GM19351 (cell line): Measurements from ENCODE around the gene RASA1.

Experiments
- ATAC-seq: cut with Tn5 transposase; IDR thresholded peaks from one replicate; pipeline ENCODE4 v1.9.1; 2021; ENCODE audit warnings: mild to moderate bottlenecking, moderate library complexity; ENCODE audit not compliant: unreplicated experiment

The RASA1 gene

DNA sequence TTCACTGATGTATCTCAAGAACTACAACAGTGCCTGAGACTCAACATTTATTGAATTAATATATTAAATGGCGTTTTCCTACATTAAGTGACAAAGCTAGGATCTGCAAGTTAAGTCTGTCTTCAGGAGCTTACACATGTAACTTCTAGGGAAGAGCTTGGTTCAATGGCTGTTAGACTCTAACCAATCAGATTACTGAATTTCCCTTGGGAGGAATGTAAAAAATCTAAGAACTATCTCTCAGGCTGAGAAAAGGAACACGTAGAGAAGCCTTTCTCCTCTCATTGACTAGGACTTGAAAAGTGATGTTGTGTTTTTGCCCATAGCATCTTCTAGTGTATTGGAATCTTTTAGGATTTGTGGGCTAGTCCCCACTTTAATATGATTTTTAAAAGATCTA is 91.4 kb downstream of the RASA1 start:
- no peak for ATAC-seq

DNA sequence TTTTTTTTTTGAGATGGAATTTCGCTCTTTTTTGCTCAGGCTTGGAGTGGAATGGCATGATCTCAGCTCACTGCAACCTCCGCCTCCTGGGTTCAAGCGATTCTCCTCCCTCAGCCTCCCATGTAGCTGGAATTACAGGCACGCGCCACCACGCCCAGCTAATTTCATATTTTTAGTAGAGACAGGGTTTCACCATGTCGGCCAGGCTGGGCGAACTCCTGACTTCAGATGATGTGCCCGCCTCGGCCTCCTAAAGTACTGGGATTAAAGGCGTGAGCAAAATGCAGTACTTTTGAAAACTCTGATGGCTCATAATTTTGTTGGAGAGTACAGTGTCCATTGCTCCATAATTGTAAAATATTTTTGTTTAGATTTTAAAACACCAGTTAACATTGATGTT is 92.4 kb downstream of the RASA1 start:
- ATAC-seq, result no peak

DNA sequence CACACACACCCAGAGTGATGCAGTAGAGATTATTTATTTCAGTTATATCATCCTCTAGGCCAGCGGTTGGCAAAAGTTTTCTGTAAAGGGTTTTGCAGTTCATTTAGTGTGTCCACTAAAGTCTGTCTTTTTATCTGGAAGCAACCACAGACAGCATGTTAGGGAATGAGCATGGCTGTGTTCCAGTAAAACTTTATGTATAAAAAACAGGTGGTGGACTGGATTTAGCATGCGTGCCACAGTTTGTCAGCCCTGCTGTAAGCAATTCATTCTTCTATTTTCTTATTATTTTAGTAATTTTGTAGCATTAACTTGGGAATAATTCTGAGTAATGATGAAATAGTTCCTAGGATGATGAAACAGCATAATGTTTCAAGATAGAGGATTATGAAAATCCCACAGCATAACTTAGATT is 93.4 kb downstream of the RASA1 start:
- ATAC-seq, result no peak

DNA sequence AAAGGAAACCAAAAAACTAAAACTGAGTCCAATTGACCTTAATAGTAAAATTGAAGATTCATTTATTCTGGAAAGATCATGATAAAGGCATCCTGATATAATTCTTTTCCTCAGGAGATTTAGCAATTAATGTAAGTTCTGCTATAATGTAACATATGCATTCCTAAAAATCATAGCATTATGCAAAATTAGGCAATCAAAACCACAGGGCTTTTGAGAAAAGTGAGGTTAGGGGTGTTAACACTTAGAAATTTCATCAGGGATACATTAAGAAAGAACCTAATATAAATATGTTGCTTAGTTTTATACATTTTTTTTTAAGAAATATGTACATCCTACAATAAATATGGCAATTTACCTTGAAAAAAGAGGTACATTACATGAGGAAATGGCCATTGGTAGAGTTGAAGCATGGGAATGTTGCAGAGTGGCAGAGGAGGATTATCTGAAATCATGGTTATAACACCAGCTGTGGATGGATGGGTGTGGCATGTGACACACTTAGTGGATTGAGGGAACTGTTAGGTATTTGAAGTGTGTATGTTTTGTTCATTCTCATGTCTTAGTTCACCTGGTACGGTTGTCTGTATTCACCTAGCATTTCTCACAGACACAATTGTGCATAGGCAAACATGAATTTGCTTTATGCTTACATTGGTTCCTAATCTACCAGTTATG is 94.0 kb downstream of the RASA1 start:
- no peak for ATAC-seq

DNA sequence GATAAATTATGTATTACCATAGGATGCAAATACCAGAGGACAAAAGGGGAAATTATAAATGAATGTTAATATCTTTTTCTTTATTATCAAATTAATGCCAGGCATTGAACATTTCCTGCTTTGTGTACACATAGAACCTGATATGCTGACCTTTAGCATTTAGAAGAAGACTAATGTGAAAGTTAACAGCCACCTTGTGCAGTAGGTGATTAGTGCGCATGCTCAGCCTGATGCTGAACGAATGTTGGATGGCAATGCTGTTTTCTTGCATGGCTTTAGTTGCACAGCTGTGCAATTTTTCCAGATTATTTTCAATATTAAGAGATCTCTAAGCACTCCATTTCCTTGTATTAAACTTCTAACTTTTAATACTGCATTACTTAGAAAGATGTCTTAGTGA is 99.6 kb downstream of the RASA1 start:
- no peak for ATAC-seq

DNA sequence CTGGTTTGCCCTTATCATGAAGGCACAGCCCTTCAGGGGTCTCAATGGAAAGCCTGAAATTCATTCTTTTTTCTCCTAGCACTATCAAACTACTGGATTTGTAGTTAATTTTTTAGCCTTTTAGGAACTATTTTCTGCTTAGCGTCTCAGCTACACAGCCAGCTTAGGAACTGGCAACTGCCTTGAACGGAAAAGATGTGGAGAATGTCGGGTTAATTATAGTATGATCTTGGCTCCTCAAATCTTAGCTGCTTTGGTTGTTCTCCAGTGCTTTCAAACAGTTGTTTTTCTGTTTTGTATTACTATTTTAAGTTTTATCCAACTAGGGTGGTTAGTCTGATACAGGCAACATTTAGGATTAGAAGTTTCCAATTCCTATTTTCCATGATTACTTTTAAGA is 100.9 kb downstream of the RASA1 start:
- no peak for ATAC-seq

DNA sequence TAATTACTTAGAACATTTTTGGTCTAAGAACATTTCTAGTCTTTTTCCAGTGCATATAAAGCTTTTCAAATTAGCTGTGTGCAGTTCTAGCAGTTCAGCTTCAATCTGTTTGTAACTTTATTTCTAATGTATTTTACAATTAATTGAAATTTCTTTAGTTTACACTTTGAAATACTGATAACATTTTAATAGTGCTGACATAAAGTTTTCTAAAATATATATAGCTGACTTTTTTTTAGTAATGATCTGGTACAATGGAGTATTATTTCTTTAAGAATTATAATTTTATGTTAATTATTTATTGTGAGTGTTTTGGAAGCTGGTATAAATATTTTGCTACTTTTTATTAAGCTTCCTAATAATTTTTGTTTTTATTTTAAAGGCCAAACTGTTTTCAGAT is 101.7 kb downstream of the RASA1 start:
- no peak for ATAC-seq

DNA sequence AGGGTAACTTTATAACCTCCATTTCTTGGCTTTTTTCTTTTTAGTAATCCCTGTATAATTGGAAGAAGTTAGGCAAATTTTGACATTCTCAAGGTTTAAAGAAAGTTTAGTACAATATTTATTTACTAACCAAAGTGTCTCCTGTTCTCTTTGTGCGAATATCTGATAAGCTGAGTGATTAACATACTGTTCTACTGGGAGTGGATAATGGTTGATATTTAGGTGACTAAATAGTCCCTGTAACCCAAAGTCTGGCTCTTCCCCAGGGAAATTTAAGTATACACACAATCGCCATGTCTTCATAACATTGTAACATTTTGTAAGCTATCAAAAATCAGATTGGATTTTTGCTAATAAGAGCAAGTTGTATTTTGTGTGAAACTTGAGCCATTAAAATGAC is 105.0 kb downstream of the RASA1 start:
- no peak for ATAC-seq

DNA sequence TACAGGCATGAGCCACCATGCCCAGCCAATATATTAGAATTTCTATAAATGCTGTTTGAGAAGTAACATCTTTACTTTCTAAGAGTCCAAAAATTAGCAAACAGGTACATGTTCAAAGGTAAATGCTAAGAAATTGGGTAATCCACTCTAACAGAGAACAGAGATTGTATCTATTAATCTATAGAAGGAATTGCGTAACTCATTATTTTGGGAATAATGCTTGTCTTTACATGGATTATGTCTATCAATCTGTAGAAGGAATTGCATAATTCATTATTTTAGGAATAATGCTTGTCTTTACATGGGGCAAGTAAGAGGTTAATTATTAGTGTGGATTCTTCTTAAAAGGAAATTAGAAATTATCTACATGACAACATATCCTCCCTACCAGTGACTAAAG is 114.5 kb downstream of the RASA1 start:
- ATAC-seq, result no peak

DNA sequence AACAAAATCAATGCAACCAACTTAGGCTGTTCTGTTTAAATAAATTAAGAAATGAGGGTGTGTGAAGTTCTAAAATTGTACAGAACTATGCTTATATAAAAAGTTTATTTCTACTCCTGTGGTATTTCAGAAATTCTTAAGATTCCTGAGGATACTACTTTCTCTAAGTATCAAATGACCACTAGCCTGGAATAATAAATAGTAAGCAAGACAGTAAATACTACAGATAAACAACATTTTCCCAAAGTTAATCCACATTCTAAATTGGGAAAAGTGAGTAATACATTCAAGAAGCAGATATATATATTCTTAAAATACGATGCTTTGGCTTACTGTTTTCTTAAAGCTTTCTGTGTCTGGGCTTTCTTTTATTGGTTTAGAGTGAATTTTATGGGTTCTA is 115.5 kb downstream of the RASA1 start:
- no peak for ATAC-seq

DNA sequence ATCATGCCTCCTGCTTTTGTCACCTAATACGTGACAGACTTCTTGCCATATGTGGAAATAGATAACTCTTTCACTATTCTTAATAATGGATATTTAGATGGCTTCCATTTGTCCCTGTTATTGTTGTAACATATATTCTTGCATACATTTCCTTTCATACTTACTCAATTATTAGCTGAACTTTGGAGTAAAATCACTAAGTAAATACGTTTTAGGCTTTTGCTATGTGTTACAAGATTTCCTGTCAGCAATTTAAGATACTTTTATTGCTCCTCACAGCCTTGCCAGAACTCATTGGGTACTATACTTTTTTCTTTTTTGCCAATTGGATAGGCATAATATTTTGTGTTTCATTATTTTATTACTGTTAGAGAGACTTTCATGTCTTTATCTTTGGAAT is 118.1 kb downstream of the RASA1 start:
- ATAC-seq, result no peak

DNA sequence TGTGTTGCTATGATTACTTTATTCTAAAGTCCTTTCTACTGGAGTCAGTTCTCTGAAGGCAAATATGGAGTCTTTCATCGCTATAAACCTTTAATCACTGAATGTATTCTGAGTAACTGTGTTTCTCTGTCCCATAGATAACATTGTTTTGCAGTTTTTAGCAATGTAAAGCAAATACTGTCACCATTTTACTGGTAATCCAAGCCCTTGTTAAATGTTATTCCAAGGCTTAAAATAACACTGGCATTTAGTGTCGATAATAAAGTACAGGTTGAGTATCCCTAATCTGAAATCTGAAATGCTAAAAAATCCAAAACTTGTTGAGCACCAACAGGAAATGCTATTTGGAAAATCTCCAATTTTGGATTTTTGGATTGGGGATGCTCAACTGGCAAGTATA is 120.4 kb downstream of the RASA1 start:
- no peak for ATAC-seq

DNA sequence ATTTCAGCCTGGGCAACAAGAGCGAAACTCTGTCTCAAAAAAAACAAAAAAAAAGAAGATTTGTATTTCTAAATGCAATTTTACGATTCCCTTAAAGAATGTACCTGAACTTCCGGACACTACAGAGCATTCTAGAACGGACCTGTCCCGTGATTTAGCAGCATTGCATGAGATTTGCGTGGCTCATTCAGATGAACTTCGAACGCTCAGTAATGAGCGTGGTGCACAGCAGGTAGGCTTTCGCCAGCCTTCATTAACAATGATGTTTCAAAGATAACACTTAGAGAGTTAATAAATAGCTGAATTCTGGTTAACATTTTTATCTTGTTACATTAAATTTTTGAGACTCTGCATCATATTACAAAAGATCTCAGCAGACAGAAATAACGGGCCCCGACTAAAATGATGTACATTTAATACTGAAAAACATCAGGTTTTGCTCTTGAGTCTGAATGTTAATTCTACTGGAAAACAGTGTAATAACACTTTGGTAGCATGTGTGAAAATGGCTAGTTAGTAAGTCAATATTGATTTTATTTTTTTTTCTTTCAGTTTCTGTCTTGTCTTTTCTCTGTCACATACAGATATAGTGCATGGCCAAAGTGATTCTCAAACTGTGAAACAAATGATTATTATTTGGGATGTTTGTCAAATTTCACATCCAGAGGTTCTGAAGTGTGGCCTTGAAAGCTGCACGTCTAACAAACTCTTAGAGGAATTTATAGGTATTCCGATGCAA is 121.8 kb downstream of the RASA1 start:
- ATAC-seq, result no peak

DNA sequence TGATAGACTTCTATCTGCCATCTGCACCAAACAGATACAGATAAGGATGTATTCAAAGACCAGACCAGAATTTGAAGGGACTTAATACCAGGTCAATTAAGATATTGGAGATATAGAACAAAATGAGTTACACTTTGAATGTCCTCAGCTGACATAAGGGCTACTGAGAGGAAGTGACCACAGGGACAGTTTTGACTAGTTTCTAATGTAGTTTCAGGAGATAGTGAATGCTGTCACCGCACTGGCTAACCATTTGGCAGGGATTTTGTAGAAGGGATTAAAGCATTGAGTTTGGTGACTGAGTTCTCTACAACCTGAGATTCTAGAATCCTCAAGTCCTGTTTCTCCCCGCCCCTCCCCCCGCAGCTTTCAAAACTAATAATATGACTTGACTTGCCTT is 122.4 kb downstream of the RASA1 start:
- ATAC-seq, result peak; percentile 54

DNA sequence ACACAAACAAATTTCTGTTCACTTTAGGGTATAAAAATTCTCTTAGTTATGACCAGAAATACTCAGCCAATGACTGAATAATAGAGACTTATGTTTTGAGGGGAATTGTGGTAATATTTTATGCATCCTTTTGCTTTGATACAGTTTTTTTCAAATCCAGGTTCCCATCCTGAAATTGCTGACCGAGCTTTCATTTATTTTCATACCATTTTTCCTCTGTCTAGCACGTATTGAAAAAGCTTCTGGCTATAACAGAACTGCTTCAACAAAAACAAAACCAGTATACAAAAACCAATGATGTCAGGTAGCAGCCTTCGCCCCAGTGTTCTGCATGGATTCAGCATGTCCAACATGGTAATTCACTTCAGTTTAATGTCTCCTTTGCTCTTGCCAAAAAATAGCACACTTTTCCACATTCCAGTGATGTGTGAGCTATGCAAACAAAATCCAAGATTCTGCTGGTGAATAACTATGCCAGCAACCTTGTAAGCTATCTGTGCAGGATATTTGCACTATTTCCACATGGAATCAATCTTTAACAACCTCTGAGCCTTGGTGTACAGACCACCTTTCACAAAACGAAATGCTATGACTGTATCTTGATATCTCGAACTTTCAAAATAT is 123.0 kb downstream of the RASA1 start:
- ATAC-seq, result no peak

DNA sequence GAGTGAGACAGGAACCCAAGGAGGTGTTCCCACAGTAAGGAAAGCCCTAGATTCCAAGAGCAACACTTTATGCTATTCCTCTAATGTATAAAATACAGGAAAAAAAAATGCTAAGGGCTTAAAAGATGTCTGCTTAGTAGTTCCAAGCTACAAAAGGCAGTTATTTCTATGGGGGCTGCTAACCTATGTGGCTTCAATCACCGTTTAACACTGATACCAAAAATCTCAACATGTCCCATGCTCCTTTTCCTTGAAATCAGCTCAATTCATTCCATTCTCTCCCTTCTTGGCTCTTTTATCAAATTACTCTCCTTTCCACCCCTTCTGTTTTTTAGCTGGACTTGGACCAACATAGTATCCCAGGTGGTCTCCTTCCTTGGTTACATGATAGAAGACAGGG is 124.5 kb downstream of the RASA1 start:
- no peak for ATAC-seq

DNA sequence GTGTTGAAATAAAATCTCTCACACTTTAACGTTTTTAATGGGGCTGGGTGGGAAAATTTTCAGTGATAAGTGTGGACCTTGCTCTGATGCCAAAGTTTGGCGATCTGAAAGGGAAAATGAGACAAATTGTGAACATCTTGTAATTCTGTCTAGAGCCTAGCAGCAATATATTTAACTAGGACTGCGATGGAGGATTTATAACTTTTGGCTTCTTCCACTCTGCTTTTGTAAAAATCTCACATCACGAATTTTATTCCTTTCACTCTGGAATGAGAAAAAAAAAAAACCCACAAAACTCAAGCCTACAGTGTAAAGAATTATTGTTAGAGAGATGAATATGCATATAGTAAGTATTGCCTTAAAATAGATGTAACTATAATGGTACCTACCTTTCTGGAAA is 125.1 kb downstream of the RASA1 start:
- no peak for ATAC-seq

DNA sequence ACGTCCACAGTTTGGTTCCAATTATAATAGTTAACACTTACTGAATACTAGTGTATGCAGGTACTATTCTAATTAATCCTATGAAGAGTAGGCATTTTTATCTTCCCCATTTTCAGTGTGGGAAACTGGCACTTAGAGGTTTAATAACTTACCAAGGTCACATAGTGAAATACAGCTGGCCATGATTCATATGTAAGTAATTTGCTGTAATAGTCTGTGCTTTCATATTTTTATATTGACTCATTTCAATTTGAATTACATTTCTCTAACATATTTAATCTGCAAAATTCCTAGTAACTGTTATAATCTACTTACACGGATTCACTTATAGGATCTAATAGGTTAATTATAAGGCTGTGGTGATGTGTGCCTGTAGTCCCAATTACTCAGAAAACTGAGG is 125.6 kb downstream of the RASA1 start:
- ATAC-seq, result no peak

DNA sequence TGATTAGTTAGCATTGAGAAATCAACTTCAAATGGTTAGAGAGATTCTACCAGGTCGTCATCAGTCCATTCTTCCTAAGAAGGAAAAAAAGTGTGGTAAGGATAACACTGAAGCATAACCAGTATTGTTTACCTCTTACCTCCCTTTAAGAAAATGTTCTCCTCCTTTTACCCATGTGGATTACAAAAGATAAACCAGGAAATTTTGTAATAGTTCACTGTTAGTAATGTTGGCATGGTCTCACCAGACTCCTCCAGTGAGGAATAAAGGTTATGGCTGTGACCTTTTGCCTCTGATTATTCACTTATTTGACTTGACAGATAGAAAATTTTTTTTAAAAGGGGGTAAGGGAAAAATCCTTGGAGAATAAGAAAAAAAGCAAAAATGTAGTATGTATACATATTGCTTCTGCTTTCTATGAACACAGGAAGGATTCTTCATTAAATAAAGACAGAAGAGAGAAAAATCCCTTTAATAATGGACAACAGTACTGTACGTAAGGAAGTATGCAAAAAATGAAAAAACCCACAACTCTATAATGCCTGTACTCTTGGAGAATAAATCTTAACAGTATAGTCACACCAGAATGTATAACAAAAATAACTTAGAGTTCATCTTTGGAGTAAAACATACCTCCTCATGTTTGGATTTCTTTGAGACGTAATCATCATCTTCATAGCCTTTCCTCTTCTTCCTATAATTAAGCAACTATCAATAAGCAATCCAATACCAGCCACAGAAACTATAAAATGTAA is 126.9 kb downstream of the RASA1 start:
- no peak for ATAC-seq

DNA sequence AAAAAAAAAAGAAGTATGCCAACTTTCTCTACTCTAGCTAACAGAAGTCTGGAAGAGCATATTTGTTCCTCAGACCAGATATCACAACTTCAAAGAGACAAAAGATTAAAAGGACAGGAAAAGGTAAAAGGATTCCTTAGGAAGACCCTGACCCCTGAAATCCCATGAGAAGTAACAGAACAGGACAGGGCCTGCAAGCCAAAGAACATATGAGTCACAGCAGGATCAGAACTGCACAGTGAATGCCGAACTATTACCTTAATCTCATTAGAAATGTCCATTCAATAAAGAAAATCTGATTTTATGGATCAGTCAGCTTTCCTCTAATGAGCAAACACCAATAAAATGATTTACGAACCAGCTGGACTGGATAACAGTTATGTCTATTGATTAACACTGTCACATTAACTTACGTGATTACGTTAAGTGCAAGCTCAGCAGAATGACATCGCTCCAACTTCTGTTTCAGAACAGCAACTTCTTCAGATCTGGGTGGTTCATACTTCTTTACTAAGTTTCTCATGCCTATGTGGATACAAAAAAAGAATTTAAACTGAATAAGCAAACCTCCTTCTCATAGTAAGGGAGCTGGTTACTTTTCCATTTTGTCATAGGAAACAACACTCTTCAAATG is 131.4 kb downstream of the RASA1 start:
- no peak for ATAC-seq

DNA sequence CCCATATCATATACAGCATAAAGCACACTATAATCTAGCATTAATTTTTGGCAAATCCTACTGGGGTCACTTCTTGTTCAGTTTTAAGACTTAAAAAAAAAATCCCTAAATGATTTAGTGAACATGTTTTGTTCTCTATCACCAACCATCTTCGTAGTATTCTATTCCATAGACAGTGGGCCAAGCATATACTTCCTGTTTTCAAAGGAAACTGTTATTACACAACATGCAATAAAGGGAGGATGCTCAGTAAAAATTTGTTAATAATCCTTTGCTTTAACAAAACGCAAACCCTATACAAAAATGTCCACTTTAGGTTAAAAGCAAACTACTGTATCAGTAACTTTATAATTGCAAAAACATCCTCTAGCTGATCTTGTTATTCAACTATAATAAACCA is 132.0 kb downstream of the RASA1 start:
- ATAC-seq, result no peak
